K562 (cell line): Measurements from ENCODE around the gene CLIC1. TPM values are rescaled to one million over a fixed set of nuclear protein-coding genes. Genes with fewer than 3 reads are reported as not detected.
A peak's percentile ranks its signal among the peaks of the same experiment; 100 is the strongest.

Experiments
- ARID1B ChIP-seq: fragments of 450-650 bp; IDR thresholded peaks from 2 replicates; pipeline ENCODE4 v1.6.1; 2016; ENCODE audit warnings: antibody characterized with exemption, mild to moderate bottlenecking, inconsistent platforms
- CBX2 ChIP-seq: fragments of 200-600 bp; sonication (generic); IDR thresholded peaks from one replicate; pipeline ENCODE4 v1.6.1; 2012; ENCODE audit warnings: mild to moderate bottlenecking, low read length, inconsistent platforms; ENCODE audit not compliant: insufficient read depth, poor library complexity, severe bottlenecking
- HMGXB4 ChIP-seq: sonication (generic); formaldehyde crosslinking; IDR thresholded peaks from 2 replicates; pipeline ENCODE4 v1.8.1; 2023; ENCODE audit warnings: mild to moderate bottlenecking, missing genetic modification reagents
- MECOM ChIP-seq: fragments of 250-450 bp; sonication (Bioruptor Pico); IDR thresholded peaks from 2 replicates; pipeline ENCODE4 v1.8.0; 2022; ENCODE audit warnings: inconsistent platforms
- PHF20 ChIP-seq: fragments of 450-650 bp; IDR thresholded peaks from 2 replicates; pipeline ENCODE4 v1.6.1; 2018; ENCODE audit not compliant: partially characterized antibody
- PTTG1 ChIP-seq: fragments of 450-650 bp; IDR thresholded peaks from 2 replicates; pipeline ENCODE4 v1.6.1; 2016; ENCODE audit warnings: low read depth, mild to moderate bottlenecking, missing genetic modification characterization, missing compliant biosample characterization
- RCOR1 ChIP-seq, 2 experiments: IDR thresholded peaks; 2 replicates each; pipeline ENCODE4 v1.6.1; 2012; ENCODE audit warnings: low read depth in 2 of 2, low read length in 2 of 2, borderline replicate concordance in 1 of 2, improper control_type of control experiment in 1 of 2
- SMARCA4 ChIP-seq: fragments of 450-650 bp; IDR thresholded peaks from 2 replicates; pipeline ENCODE4 v1.6.1; 2016
- SMARCC2 ChIP-seq: fragments of 450-650 bp; IDR thresholded peaks from 2 replicates; pipeline ENCODE4 v1.6.1; 2017; ENCODE audit warnings: antibody characterized with exemption, moderate library complexity, mild to moderate bottlenecking, low read depth
- TARDBP ChIP-seq: fragments of 450-650 bp; IDR thresholded peaks from 2 replicates; pipeline ENCODE4 v1.6.1; 2016
- TBP ChIP-seq: optimal IDR thresholded peaks from 2 replicates; pipeline ENCODE3; 2011; ENCODE audit warnings: low read depth, low read length, improper control_type of control experiment
- YY1 ChIP-seq, 3 experiments: IDR thresholded peaks; 2 replicates each; pipeline ENCODE4 v1.6.1; 2011; ENCODE audit warnings: low read length in 2 of 3, mild to moderate bottlenecking in 2 of 3, moderate library complexity in 2 of 3, borderline replicate concordance in 1 of 3, control low read depth in 1 of 3, low read depth in 1 of 3; ENCODE audit not compliant: insufficient read depth in 3 of 3, insufficient replicate concordance in 2 of 3, control insufficient read depth in 1 of 3, insufficient read length in 1 of 3; ENCODE audit errors: extremely low read depth in 1 of 3
- ZNF384 ChIP-seq: IDR thresholded peaks from 2 replicates; pipeline ENCODE4 v1.6.1; 2012; ENCODE audit warnings: low read depth, low read length, improper control_type of control experiment
- polyA plus RNA-seq, 8 experiments: library from polyadenylated mRNA; depleted of rRNA in 4 of 8; stranded (reverse) in 5 of 8; unstranded in 3 of 8; fragments of >200 nt; fragmentation: Nextera tagmentation in 2 of 8; fragmentation: Illumina TruSeq in 1 of 8; extraction: Ambion mirVana in 2 of 8; extraction: Trizol in 1 of 8; gene quantifications; 2 replicates each; pipeline versions ENCODE4 v1.2.1 to v1.2.3, GENCODE V29; 2011 to 2014; ENCODE audit warnings: inconsistent platforms in 1 of 8, missing spikeins in 1 of 8
- total RNA-seq, 7 experiments: library from RNA; depleted of rRNA in 6 of 7; stranded (reverse); fragments of >200 nt in 6 of 7; fragmentation: Illumina TruSeq in 2 of 7; extraction: Trizol in 2 of 7; gene quantifications; 2 replicates each; pipeline versions ENCODE4 v1.2.1 to v1.2.3, GENCODE V29; 2011 to 2021; ENCODE audit warnings: low replicate concordance in 1 of 7
- TF ChIP-seq, protein P1 (sequence below): fragments of 450-650 bp; IDR thresholded peaks from 2 replicates; pipeline ENCODE4 v1.6.1; 2016; ENCODE audit warnings: missing biosample characterization, missing genetic modification characterization
- TF ChIP-seq, protein P2 (sequence below): sonication (generic); formaldehyde crosslinking; IDR thresholded peaks from 2 replicates; pipeline ENCODE4 v1.8.1; 2023; ENCODE audit warnings: mild to moderate bottlenecking, missing genetic modification reagents
- TF ChIP-seq, protein P3 (sequence below), 2 experiments: fragments of 250-450 bp in 1 of 2; fragments of 450-650 bp in 1 of 2; sonication (Bioruptor Pico) in 1 of 2; IDR thresholded peaks; 2 replicates each; pipeline versions ENCODE4 v1.6.1 to v1.8.0; 2016 to 2021; ENCODE audit warnings: mild to moderate bottlenecking in 2 of 2, moderate library complexity in 2 of 2, missing compliant biosample characterization in 1 of 2, missing genetic modification characterization in 1 of 2

The CLIC1 gene
- total and polyA plus RNA-seq, 9 of the 15 experiments (the other 6 are each of a cell fraction or from before 2014, with no cell fraction given) = 1,267 to 2,419 (median 1,808) TPM

DNA sequence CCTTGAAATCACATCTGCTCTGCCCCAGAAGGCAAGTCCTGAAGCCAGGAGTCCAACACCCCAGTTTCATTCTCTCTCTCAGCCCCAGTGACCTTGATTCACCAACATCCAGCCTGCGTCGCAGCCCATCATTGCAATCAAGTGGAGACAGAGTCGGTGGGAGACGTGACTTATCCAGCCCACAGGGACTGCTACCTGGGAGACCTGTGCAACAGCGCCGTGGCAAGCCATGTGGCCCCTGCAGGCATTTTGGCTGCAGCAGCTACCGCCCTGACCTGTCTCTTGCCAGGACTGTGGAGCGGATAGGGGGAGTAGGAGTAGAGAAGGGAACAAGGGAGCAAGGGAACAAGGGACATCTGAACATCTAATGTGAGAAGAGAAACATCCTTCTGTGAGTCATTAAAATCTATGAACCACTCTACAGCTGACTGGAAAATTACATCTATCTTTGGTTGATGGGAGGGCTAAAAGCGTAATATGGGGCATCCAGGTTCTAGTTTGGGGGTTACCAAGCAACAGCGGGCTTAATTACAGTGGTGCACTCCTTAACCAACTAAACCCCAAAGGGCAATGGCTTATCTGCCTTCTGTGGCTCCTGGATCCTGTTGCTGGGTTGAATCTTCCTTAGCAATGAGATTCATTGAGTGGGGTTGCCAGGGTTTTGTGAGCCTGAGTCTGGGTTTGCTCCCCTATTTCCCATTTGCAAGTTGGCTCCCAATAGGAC, 18.7 kb downstream of the CLIC1 start (continued):
- TF ChIP-seq TARDBP (0 out of 2 replicates have a peak, but pooled peaks have one; percentile 31), SMARCA4 (peak; percentile 93), SMARCC2 (peak; percentile 93), CBX2 (no peak), HMGXB4 (CRISPR knock-in tag) (0 out of 2 replicates have a peak, but pooled peaks have one; percentile 37), TBP (peak; percentile 38), YY1 (IDR thresholded peaks at IDR 0.05; ENCODE audit: borderline replicate concordance in 1 of 3, control insufficient read depth in 1 of 3, extremely low read depth in 1 of 3, insufficient read depth in 3 of 3, insufficient read length in 1 of 3, insufficient replicate concordance in 2 of 3, low read depth in 1 of 3, low read length in 2 of 3) (peak in 1 of 3 experiments; percentile 76), RCOR1 (IDR thresholded peaks at IDR 0.05; ENCODE audit: borderline replicate concordance in 1 of 2, low read depth in 2 of 2, low read length in 2 of 2) (0 out of 4 replicates have a peak, but pooled peaks of 1 of the 2 experiments have one; percentile 15), MECOM (no peak), PHF20 (peak; percentile 60), ZNF384 (no peak), ARID1B (peak; percentile 38; the same call in 1 of the 2 replicates), PTTG1 (no peak)
- TF ChIP-seq, protein P1, sequence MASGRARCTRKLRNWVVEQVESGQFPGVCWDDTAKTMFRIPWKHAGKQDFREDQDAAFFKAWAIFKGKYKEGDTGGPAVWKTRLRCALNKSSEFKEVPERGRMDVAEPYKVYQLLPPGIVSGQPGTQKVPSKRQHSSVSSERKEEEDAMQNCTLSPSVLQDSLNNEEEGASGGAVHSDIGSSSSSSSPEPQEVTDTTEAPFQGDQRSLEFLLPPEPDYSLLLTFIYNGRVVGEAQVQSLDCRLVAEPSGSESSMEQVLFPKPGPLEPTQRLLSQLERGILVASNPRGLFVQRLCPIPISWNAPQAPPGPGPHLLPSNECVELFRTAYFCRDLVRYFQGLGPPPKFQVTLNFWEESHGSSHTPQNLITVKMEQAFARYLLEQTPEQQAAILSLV (tag) = no peak
- TF ChIP-seq, protein P2, sequence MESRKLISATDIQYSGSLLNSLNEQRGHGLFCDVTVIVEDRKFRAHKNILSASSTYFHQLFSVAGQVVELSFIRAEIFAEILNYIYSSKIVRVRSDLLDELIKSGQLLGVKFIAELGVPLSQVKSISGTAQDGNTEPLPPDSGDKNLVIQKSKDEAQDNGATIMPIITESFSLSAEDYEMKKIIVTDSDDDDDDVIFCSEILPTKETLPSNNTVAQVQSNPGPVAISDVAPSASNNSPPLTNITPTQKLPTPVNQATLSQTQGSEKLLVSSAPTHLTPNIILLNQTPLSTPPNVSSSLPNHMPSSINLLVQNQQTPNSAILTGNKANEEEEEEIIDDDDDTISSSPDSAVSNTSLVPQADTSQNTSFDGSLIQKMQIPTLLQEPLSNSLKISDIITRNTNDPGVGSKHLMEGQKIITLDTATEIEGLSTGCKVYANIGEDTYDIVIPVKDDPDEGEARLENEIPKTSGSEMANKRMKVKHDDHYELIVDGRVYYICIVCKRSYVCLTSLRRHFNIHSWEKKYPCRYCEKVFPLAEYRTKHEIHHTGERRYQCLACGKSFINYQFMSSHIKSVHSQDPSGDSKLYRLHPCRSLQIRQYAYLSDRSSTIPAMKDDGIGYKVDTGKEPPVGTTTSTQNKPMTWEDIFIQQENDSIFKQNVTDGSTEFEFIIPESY (CRISPR knock-in tag) = 0 out of 2 replicates have a peak, but pooled peaks have one; percentile 59
- TF ChIP-seq, protein P3, sequence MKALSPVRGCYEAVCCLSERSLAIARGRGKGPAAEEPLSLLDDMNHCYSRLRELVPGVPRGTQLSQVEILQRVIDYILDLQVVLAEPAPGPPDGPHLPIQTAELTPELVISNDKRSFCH (CRISPR knock-in tag; IDR thresholded peaks at IDR 0.05) = no peak
- TF ChIP-seq, protein P3 (tag; IDR thresholded peaks at IDR 0.05) = 0 out of 2 replicates have a peak, but pooled peaks have one; percentile 14
